Measurements from ENCODE around the gene CC2D2A.
A peak's percentile ranks its signal among the peaks of the same experiment; 100 is the strongest.
"Not testable (repeated sequence)": the region's sequence is repeated elsewhere in the genome, so short reads cannot be mapped to it uniquely, and the experiment has no call there.

Gene CC2D2A

DNA sequence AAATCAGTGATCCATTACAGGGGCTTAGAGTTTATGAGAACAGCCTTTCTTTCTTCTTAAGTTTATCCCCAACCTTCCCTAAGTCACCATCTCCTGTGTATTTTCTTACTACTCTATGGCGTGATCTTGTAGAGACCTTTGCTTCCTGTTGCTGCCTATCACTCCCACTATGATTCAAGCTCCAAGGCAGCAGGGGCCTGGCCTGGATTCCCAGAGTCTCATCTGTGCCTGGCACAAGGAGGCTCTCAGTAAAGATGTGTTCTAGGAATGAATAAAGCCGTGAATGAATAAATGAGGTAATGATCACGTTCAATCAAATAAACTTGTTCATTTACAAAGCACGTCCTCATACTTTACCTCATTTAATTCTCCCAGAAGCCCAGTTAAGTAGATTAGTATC, 45.4 kb downstream of the CC2D2A start:
- no peak for DNase-seq (ENCODE audit: low read depth in 2 of 2)

DNA sequence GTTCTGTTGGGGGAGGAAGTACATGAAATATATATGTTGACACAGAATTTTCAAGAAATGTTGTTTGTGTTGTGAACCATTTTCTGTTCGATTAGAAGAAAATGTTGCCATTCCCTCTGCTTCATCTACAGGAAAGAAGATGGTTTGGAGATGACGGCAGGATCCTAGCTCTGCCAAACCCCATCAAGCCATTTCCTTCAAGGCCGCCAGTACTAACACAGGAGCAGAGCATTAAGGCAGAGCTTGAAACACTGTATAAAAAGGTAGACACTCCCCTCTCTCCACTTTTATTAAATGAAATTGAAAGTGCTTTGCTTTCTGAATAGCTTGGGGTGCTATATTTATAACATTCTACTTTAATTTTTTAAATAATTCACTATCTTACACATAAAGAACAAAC, 46.8 kb downstream of the CC2D2A start:
- DNase-seq (ENCODE audit: low read depth in 2 of 2), result no peak

DNA sequence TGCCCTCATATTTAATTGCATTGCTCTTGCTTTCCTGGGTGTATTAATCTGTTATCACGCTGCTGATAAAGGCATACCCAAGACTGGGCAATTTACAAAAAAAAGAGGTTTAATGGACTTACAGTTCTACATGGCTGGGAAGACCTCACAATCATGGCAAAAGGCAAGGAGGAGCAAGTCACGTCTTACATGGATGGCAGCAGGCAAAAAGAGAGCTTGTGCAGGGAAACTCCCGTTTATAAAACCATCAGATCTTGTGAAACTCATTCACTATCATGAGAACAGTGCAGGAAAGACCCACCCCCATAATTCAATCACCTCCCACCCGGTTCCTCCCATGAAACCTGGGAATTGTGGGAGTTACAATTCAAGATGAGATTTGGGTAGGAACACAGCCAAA, 48.0 kb downstream of the CC2D2A start:
- not testable (repeated sequence) for DNase-seq (ENCODE audit: low read depth in 2 of 2)

DNA sequence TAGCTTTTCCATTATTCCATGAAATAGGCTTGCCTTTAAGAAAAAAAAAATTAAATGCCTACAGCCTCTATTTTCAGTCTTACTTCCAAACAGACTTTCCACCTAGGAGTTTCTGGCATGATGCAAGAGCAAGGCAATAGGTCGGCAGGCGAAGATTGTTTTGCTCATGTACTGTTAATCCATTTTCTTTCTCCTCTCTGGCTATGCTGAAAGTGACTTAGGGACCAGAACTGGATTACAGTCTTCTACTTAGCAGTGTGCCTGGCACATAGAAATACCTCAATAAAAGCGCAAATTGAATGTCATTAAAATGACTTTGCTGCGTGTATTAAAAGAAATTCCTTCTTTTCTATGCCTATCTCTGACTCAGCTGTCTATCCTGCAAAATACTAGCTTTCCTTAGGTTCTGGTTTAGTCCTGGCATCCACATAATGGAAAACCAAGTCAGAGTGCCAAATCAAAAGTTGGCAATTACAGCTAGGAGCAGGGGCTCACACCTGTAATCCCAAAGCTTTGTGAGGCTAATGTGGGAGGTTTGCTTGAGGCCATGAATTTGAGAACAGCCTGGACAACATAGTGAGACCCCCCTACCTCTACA, 51.9 kb downstream of the CC2D2A start:
- peak; percentile 9 to 24 for DNase-seq (ENCODE audit: low read depth in 2 of 2)

DNA sequence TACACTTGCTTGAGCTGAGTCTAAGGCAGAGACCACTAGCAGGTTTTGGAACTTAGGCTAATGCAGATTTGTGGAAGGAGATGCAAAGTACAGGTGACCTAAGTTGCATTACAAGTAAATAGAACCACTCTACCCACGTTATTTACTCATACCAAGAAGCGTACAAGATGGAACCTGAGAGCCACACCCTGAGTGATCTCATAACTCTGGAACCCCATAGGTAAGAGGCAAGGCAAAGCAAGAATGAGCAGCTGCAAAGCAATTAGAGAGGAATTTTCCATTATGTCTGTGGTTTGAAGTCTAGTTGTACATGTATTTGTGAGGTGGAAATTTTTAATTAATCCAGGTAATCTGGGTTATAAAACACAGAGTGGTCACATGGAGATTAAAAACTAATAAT, 55.4 kb downstream of the CC2D2A start:
- DNase-seq (ENCODE audit: low read depth in 2 of 2), result no peak

DNA sequence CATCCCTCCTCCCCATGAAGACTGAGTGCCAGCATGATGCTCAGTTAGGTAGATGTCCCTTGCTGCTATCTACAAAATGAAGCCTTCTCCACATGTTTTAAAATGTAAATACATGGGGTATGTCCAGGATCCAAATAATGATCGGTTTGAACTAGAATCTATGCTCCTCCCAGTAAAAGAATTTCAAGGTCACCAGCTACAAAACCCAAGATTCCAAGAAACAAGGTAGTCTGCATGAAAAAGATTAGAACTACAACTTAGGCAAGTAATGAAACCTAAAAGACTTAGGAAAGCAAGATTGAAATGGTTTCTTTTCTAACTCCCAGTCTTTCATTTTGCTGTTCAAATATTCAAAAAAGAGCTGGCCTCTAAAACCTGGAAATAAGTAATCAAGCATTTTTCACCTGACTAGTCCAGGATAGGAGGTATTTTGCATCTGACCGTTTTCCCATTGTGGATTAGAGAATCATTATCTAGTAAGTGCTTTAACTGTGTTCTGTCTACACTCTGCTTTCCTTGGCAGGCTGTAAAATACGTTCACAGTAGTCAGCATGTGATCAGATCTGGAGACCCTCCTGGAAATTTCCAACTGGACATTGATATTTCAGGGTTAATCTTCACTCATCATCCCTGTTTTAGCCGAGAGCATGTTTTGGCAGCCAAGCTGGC, 57.4 kb downstream of the CC2D2A start:
- DNase-seq (ENCODE audit: low read depth in 2 of 2), result no peak

DNA sequence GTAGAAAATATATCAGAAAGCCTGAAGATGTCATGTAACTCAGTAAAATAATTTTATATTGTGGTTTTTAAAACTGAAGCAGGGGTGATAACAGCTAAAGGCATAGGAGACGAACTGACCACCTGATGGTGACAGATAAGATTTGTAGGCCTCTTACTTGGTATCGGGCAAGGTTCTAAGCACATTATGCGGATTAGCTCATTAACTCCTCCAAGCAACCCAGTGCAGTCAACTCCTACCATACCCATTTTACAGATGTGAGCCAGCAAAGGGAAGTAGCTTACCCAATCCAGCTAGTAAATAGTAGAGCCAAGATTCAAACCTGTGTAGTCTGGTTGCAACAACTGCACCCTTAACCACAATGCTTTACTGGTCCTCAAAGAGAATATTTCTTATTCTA, 62.1 kb downstream of the CC2D2A start:
- DNase-seq (ENCODE audit: low read depth in 2 of 2), result no peak

DNA sequence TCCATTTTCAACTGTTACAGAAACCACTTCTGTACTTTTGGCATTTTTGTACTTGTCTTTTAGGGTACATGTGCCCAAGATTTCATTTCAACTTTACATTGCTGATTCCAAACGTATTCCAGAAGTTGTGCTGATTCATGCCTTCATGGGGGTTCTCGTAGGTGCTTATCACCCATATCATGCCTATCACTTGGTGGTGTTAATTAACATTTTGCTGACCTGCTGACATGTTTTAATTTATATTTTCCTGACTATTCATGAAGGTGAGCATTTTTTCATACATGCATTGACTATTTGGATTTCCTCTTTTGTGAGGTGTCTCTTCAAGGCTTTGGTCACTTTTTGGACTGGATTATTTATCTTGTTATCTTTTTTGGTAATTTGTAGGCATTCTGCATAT, 64.1 kb downstream of the CC2D2A start:
- DNase-seq (ENCODE audit: low read depth in 2 of 2), result no peak

DNA sequence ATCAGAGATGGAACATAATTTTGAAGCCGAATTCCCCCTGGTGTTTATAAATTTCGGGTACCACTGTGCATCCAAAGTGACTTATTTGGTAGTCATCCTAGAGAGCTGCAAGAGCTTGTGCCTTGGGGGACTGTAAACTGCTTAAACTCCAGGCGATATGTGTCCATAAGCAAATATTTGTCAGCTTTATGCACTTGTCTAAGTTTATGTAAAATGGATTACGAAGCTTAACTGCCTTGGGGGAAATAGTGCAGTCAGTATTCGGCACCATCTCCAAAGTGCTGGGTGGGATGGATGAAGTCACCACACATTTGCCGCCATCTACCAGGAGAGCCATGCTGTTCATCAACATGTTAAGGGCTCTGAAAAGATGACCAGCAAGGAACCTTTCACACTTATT, 65.9 kb downstream of the CC2D2A start:
- DNase-seq (ENCODE audit: low read depth in 2 of 2), result no peak

DNA sequence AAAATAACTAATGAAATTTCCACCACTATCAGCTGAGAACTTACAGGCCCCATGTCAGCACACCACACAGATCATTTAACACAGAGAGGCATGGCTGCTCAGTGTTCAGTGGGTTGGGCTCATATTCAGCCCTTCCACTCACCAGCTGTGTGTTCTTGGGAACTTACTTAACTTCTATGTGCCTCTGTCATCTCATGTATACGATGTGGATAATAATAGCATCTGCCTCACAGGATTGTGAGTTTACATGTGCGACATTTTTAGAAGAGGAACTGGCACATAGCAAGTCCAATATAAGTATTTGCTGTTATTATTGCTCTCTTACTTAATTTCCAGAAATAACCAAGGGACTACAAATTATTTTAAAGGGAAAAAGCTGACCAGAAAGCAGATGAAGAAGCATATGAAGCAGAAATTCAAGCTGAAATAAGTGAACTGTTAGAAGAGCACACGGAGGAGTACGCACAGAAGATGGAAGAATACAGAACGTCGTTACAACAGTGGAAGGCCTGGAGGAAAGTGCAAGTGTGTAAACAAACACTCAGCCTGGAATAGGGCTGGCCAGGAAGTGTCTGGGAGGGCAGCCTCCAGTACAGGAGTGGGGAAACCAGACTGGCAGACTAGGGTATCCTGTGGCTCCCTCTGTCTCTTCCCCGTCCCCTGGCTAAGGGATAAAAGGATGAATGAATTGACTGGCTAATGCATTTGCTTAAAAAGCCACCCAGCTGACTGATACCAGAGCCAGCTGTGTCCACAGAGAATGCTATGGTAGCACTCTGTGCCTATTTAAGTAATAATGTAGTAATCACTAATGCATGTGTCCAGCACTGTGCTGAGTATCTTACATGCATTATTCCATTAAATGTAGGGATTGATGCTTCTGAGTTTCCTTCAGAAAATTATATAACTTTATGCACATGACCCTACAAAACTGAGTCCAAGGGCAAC, 67.1 kb downstream of the CC2D2A start:
- no peak for DNase-seq (ENCODE audit: low read depth in 2 of 2)

DNA sequence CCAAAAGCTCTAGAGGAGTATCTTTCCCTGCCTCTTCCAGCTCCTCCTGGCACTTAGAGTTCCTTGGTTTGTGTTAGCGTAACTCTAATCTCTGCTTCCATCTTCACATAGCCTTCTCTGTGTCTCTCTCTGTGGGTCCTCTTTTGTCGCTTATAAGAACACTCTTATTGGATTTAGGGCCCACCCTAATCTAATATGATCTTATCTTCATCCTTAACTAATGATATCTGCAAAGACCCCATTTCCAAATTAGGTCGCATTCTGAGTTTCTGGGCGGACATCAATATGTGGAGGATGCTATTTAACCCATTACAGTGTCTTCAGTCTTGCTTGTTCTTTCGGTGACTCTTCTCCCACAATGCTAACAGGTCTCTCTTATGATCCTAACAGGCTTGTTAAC, 72.3 kb downstream of the CC2D2A start:
- DNase-seq (ENCODE audit: low read depth in 2 of 2), result no peak

DNA sequence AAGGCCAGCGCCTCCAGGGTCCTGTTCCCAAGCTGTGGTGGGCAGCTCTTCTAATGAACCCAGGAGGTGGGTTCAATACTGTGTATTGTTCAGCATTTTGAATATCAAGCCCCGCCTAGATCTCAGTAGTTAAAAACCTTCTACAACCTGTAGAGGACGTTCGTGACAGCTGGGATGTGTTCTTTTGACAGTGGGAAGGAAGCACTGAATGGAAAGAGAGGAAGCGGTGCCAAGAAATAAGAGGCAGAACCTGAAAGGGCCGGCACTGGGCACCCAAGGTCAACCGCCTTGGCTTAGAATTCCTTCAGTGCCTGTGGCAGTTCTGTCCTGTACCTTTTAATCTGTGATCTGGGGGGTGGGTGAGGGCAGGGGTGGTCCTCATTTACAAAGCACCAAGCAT, 73.1 kb downstream of the CC2D2A start:
- no peak for DNase-seq (ENCODE audit: low read depth in 2 of 2)

DNA sequence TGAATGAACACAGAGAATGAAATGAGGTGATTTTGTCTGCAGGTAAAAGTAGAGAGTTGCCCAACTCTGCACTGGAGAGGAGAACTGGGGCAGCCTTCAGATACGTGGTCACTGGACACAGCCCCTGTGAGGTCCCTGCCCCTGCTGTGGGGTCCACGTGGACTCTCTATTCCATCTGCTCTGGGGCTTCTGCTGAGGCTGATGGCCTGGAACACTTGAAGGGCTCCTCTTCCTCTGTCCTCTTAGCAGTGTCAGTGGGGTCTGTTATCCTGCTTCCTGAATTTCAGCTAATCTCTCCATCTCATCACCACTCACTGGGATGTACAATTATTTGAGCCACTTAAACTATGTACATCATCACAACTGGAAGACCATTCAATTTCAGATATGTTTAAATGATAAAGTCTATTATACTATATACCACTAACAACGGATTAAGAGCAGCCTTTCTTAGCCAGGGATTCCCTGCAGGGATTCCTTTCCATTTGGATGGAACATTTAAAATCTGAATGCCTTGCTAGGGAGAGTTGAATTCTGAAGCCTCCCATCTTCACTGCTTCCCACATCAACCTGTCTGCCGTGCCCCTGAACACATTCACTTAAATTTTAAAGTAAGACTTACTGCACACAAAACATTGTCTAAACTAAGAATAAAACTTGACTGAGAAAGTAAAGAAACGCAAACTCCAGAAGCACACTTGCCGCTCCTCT, 74.0 kb downstream of the CC2D2A start:
- no peak for DNase-seq (ENCODE audit: low read depth in 2 of 2)

DNA sequence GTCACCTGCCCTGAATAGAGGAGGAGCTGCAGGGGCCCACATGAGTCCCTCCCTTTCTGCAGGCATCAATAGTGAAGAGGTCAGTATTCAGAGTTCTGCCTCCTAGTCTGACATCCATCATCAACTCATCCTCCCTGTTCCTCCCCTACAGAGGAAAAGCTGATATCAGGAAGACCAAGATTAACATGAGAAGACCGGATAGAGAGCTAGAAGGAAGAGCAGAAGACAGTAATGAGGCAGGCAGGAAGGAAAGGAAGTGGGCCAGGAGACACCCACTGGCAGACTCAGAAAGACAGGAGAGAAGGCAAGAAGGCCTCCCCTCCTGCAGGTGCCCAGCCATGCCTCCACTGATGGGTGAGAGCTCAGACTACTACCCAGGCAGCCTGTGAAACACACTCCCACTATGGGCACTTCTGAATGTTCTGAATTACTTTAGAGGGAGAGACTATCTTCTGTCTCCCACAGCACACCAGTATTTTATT, 74.6 kb downstream of the CC2D2A start:
- no peak for DNase-seq (ENCODE audit: low read depth in 2 of 2)

DNA sequence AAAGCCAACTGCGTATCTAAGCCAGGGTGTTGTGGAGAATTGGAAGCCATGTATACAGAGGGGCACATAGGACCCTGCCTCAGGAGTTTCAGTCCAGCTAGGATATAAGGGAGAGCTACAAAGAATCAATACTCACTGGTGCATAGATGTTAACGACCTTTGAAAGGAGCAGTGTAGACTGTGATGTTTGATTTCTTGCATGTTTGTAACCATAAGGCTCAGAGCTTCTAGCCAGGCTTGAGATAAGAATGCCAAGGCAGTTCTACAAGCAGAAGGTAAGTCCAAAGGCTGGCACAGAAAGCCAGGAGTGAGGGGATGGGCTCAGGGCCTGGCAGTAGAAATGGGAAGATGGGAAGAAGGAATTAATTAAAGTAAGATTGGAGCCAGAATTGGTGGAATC, 75.7 kb downstream of the CC2D2A start:
- no peak for DNase-seq (ENCODE audit: low read depth in 2 of 2)

DNA sequence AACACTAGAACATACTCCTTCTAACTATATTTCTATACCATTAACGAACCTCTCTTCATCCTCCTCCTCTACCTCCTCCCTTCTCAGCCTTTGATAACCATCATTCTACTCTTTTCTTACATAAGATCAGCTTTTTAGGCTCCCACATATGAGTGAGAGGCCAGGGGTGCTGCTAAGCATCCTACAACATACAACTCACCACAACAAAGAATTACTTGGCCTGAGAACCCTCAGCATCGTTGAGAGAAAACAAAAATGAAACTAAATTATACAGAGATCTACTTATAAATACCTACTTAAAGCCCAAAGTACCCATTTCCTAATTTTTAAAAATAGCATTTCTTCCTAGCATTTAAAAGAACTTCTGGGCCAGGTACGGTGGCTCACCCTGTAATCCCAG, 77.7 kb downstream of the CC2D2A start:
- DNase-seq (ENCODE audit: low read depth in 2 of 2), result no peak

DNA sequence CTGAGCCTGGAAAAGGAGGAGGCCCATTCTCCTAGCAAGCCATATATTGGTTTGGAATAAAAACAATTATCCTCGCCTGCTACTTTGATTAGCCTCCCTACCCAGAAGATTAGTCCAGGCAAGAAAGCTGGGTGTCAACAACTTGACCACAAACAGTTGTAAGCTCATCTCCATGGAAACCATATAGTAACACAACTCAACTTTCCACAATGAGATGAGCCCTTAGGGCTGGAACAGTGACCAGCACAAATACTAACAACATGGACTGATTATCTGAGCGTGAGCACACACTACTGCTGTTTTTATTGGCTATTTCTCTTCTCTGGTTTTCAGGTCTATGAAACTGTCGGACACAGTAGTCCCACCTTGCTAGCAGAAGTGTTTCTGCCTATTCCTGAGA, 80.8 kb downstream of the CC2D2A start:
- DNase-seq (ENCODE audit: low read depth in 2 of 2), result no peak

DNA sequence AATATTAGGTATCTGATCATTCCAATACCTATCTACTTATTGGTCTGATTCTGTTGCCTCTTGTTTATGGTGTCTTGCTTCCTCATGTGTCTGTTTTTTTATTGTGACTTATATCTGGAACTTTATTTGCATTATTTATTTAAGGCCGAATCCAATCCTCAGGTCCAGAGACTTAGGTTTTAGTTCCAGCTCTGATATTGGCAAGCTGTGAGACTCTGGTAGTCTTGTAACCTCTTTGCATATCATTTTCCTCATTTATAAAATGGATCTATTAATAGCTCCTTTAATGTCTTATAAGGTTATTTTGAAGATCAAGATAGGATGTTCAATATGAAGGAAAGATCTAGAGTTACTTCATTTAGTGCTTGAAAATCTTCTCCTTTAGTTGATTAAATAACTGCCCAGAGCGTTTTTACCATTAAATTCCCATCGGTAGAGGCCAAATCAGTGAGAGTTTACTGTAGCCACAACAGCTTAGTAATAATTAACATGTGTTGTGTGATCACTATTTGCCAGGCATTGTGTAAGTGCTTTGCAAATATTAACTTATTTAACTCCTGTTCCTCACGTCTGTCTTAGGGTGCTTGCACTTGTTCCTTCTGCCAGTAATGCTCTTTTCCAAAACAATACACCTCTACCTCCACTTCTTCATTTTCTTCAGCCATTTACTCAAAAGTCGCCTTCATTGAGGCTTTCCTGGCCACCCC, 82.2 kb downstream of the CC2D2A start:
- DNase-seq (ENCODE audit: low read depth in 2 of 2), result no peak

DNA sequence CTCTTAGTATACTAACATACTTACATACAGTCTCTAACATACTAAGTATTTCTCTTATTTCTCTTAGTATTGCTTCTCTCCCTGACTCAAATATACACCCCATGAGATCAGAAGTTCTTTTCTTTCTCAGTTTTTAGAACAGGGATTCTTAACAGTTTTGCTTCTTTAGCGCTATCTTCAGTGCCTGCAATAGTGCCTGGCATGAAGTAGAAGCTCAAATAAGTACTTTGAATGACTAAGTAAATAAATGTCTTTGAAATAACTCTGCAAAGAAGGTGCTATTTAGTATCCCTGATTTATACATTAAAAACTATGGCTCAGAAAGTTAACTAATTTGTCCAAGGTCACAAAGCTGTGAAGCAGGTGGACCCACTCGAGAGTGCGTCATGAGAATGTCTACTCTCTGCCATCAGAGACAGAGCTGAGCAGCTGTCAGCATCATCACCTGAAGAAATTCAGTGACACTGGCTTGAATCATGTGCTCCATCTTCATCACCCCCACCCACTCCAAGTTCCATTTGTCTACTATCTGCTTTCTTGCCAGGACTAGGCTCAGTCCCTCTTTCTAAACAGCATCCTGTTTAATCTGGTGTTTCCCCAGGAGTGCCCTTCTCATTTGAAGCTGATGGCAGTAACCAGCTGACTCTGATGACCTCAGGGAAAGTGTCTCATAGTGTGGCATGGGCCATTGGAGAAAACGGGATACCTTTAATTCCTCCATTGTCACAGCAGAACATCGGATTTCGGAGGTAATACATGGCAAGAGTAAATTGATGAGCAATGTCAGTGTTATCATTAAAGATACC, 83.1 kb downstream of the CC2D2A start:
- no peak for DNase-seq (ENCODE audit: low read depth in 2 of 2)

DNA sequence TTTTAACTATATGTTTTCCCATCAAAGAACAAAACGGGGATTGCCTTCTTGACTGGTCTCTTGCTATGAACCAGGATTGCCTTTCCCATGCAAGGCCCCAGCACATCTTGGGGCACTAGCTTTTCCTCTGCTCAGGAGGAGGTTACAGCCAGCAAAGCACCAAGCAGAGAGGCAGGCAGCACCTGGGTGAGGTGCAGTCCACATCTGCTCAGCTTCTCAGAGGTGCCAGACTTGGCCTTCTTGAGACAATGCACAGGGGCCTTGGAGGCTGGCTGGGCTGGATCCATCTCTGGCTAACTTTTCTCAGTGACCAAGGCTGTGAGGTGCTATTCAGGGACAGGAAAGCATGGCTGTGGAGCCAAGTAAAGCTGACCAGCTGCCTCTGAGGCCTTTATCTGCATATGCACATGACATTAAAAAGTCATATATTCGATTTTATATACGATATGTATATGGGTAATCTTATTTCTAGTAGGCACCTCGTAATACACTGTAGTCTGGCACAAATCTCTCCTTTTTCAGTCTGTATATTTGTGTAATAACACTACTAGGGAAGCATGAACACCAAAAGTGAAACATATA, 86.9 kb downstream of the CC2D2A start:
- no peak for DNase-seq (ENCODE audit: low read depth in 2 of 2)

Measured in fibroblast of skin of left biceps (primary cell).